ENCODE measurements around the gene SLFN11.

Gene SLFN11

GRCh38 chr17:35345445-35345925 lies 27.9 kb downstream of the SLFN11 start:
- Histone ChIP-seq H3K27ac (replicated peaks) (peak overlapping the region; percentile 66), H3K4me3 (replicated peaks; ENCODE audit: insufficient read depth, low read length) (peak overlapping the region; percentile 42), H3K27me3 (ENCODE audit: insufficient read depth, poor library complexity, severe bottlenecking) (no peaks in the 10 kb centered on the region)
- no peak for DNase-seq (ENCODE audit: low read depth in 1 of 2, low spot score in 1 of 2)
- TF ChIP-seq POLR2AphosphoS5 (IDR thresholded peaks at IDR 0.05; ENCODE audit: low read depth) (no peak), SPI1 (IDR thresholded peaks at IDR 0.05; ENCODE audit: borderline replicate concordance, low read depth) (no peak), GABPA (IDR thresholded peaks at IDR 0.05; ENCODE audit: low read depth) (no peak)
- TF ChIP-seq, protein P1, sequence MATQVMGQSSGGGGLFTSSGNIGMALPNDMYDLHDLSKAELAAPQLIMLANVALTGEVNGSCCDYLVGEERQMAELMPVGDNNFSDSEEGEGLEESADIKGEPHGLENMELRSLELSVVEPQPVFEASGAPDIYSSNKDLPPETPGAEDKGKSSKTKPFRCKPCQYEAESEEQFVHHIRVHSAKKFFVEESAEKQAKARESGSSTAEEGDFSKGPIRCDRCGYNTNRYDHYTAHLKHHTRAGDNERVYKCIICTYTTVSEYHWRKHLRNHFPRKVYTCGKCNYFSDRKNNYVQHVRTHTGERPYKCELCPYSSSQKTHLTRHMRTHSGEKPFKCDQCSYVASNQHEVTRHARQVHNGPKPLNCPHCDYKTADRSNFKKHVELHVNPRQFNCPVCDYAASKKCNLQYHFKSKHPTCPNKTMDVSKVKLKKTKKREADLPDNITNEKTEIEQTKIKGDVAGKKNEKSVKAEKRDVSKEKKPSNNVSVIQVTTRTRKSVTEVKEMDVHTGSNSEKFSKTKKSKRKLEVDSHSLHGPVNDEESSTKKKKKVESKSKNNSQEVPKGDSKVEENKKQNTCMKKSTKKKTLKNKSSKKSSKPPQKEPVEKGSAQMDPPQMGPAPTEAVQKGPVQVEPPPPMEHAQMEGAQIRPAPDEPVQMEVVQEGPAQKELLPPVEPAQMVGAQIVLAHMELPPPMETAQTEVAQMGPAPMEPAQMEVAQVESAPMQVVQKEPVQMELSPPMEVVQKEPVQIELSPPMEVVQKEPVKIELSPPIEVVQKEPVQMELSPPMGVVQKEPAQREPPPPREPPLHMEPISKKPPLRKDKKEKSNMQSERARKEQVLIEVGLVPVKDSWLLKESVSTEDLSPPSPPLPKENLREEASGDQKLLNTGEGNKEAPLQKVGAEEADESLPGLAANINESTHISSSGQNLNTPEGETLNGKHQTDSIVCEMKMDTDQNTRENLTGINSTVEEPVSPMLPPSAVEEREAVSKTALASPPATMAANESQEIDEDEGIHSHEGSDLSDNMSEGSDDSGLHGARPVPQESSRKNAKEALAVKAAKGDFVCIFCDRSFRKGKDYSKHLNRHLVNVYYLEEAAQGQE (IDR thresholded peaks at IDR 0.05; ENCODE audit: insufficient replicate concordance, low read depth) = no peak
- TF ChIP-seq, protein P2, sequence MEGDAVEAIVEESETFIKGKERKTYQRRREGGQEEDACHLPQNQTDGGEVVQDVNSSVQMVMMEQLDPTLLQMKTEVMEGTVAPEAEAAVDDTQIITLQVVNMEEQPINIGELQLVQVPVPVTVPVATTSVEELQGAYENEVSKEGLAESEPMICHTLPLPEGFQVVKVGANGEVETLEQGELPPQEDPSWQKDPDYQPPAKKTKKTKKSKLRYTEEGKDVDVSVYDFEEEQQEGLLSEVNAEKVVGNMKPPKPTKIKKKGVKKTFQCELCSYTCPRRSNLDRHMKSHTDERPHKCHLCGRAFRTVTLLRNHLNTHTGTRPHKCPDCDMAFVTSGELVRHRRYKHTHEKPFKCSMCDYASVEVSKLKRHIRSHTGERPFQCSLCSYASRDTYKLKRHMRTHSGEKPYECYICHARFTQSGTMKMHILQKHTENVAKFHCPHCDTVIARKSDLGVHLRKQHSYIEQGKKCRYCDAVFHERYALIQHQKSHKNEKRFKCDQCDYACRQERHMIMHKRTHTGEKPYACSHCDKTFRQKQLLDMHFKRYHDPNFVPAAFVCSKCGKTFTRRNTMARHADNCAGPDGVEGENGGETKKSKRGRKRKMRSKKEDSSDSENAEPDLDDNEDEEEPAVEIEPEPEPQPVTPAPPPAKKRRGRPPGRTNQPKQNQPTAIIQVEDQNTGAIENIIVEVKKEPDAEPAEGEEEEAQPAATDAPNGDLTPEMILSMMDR (IDR thresholded peaks at IDR 0.05; ENCODE audit: insufficient read depth, low read length) = no peak

DNA sequence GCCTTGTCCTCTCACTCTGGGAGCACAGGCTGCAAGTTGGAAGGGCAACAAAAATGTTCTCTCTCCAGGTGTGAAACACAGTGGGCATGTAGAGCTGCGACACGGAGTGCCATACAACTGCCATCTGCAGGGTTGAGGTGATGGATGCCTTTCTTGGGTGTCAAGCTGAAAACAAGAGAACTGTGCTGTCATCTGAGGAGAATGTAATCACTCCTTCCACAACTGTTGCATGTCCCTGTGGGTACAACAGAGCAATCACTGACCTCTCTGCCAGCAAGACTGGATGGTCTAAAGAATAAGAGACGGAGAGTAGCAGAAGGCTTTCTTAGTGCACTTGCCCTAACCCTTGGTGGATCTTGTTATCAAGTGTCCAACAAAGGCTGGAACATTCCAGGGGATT lies 29.2 kb downstream of the SLFN11 start:
- no peaks in the 10 kb centered on the region for H3K27me3 ChIP-seq (ENCODE audit: insufficient read depth, poor library complexity, severe bottlenecking)
- TF ChIP-seq, protein P1 (IDR thresholded peaks at IDR 0.05; ENCODE audit: insufficient replicate concordance, low read depth) = no peak
- TF ChIP-seq, protein P2 (IDR thresholded peaks at IDR 0.05; ENCODE audit: insufficient read depth, low read length) = no peak
- TF ChIP-seq SPI1 (IDR thresholded peaks at IDR 0.05; ENCODE audit: borderline replicate concordance, low read depth) (no peak), POLR2AphosphoS5 (IDR thresholded peaks at IDR 0.05; ENCODE audit: low read depth) (no peak), GABPA (IDR thresholded peaks at IDR 0.05; ENCODE audit: low read depth) (no peak)
- H3K27ac ChIP-seq (replicated peaks) = no peak overlapping the region
- no peak for DNase-seq (ENCODE audit: low read depth in 1 of 2, low spot score in 1 of 2)
- no peak overlapping the region for H3K4me3 ChIP-seq (replicated peaks; ENCODE audit: insufficient read depth, low read length)

DNA sequence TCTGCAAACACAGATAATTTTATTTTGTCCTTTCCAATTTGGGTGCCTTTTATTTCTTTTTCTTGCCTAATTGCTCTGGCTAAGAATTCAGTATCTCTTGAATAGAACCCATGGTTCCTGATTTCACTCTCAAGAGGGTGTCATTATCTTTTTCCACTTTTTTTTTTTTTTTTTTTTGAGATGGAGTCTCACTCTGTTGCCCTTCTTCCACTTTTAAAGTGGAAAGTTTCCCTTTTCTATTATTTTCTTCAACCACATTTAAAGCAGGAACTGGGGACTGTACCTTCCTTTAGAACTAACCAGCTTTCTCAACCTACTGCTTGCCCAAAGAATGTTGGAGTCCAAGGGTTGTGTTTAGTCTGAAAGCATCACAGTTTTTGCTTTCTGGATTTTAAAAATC lies 31.1 kb downstream of the SLFN11 start:
- no peaks in the 10 kb centered on the region for H3K27me3 ChIP-seq (ENCODE audit: insufficient read depth, poor library complexity, severe bottlenecking)
- H3K27ac ChIP-seq (replicated peaks) = no peak overlapping the region
- H3K4me3 ChIP-seq (replicated peaks; ENCODE audit: insufficient read depth, low read length) = no peak overlapping the region
- no peak for DNase-seq (ENCODE audit: low read depth in 1 of 2, low spot score in 1 of 2)
- TF ChIP-seq SPI1 (IDR thresholded peaks at IDR 0.05; ENCODE audit: borderline replicate concordance, low read depth) = no peak
- no peak for TF ChIP-seq GABPA (IDR thresholded peaks at IDR 0.05; ENCODE audit: low read depth)
- no peak for TF ChIP-seq POLR2AphosphoS5 (IDR thresholded peaks at IDR 0.05; ENCODE audit: low read depth)
- TF ChIP-seq, protein P2 (IDR thresholded peaks at IDR 0.05; ENCODE audit: insufficient read depth, low read length) = no peak
